HUES64 (cell line): ENCODE measurements around the gene CABP1.
A peak's percentile ranks its signal among the peaks of the same experiment; 100 is the strongest.
"Not testable (repeated sequence)": the region's sequence is repeated elsewhere in the genome, so short reads cannot be mapped to it uniquely, and the experiment has no call there.

ENCODE experiments used
- H3K27ac ChIP-seq: 2 replicates; pipeline ENCODE4 v1.7.0; 2013; ENCODE audit warnings: low read depth, low read length, inconsistent platforms
- H3K27me3 ChIP-seq: 2 replicates; pipeline ENCODE4 v1.6.1; 2013; ENCODE audit warnings: mild to moderate bottlenecking, low read length; ENCODE audit not compliant: insufficient read depth
- H3K36me3 ChIP-seq: 2 replicates; pipeline ENCODE4 v1.6.1; 2013; ENCODE audit warnings: mild to moderate bottlenecking, low read length; ENCODE audit not compliant: insufficient read depth
- H3K4me1 ChIP-seq: 2 replicates; pipeline ENCODE4 v1.6.1; 2013; ENCODE audit warnings: mild to moderate bottlenecking, low read length, moderate library complexity; ENCODE audit not compliant: insufficient read depth
- H3K4me3 ChIP-seq: 2 replicates; pipeline ENCODE4 v1.5.1; 2013; ENCODE audit warnings: mild to moderate bottlenecking, low read length, moderate library complexity
- H3K9ac ChIP-seq: 2 replicates; pipeline ENCODE4 v1.6.1; 2013; ENCODE audit warnings: mild to moderate bottlenecking, low read depth, low read length
- H3K9me3 ChIP-seq: 2 replicates; pipeline ENCODE4 v1.6.1; 2013; ENCODE audit warnings: low read depth, low read length; ENCODE audit not compliant: insufficient read depth
- WGBS: fragments of 150-250, 120-280 bp; methylation state at CpG from one replicate; pipeline ENCODE4 v1.1.7; 2013; ENCODE audit warnings: missing lambda C conversion rate; 5-methylcytosine and 5-hydroxymethylcytosine counted together

CABP1 gene

DNA sequence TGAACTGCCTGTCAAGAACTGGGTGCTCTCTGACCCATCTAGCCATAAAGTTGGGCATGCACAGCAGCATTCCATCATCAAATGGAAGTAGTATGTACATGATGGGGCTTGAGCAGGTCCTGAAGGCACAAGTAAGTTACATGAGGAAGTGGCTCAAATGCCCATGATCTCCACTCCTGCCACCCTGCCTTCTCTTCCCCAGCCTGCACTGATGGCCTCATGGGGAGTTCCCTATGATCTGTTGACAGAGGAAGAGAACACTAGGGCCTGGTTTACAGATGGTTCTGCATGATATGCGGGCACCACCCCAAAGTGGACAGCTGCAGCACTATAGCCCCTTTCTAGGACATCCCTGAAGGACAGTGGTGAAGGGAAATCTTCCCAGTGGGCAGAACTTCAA is 28.9 kb upstream of the CABP1 start:
- 89% methylated on average over 1 of the region's 1 CpG for WGBS
- H3K4me1 ChIP-seq, H3K9ac ChIP-seq, H3K4me3 ChIP-seq, H3K27me3 ChIP-seq, H3K9me3 ChIP-seq, H3K36me3 ChIP-seq, H3K27ac ChIP-seq: not testable (repeated sequence)

DNA sequence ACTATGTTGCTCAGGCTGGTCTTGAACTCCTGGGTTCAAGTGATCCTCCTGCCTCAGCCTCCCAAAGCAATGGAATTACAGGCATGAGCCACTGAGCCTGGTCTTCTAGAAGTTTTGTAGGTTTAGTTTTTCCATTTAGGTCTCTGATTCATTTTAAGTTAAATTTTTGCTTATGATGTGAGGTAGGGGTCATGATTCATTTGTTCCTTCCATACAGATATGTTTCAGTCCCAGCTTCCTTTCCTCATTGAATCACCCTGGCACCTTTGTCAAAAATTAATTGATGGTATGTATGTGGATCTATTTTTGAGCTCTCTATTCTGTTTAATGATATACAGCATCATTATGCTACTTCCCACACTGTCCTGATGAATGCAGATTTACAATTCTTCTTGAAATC is 25.6 kb upstream of the CABP1 start:
- no peaks in the 10 kb centered on the region for H3K36me3 ChIP-seq
- no peaks in the 10 kb centered on the region for H3K9me3 ChIP-seq
- no peak overlapping the region for H3K4me3 ChIP-seq

DNA sequence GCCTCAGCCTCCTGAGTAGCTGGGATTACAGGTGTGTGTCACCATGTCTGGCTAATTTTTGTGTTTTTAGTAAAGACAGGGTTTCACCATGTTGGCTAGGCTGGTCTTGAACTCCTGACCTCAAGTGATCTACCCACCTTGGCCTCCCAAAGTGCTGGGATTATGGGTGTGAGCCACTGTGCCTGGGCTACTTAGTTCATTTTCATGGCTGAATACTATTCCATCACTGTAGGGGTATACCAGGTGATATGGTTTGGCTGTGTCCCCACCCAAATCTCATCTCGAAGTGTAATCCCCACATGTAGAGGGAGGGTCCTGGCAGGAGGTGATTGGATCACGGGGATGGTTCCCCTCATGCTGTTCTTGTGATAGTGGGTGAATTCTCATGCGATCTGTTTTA is 23.2 kb upstream of the CABP1 start:
- not testable (repeated sequence) for H3K36me3 ChIP-seq, H3K27ac ChIP-seq, H3K9ac ChIP-seq, H3K27me3 ChIP-seq, H3K4me3 ChIP-seq, H3K9me3 ChIP-seq
- peaks cover 10% of the 10 kb centered on the region; the same call in 1 of the 2 replicates for H3K4me1 ChIP-seq
- WGBS: 94% methylated on average over 3 of the region's 3 CpGs

More for the DNA sequence above, 25.6 kb upstream of the CABP1 start:
- H3K9ac ChIP-seq: no peak overlapping the region
- H3K4me1 ChIP-seq: peaks cover 10% of the 10 kb centered on the region; the same call in 1 of the 2 replicates
- H3K27me3 ChIP-seq: no peaks in the 10 kb centered on the region
- no peak overlapping the region for H3K27ac ChIP-seq

DNA sequence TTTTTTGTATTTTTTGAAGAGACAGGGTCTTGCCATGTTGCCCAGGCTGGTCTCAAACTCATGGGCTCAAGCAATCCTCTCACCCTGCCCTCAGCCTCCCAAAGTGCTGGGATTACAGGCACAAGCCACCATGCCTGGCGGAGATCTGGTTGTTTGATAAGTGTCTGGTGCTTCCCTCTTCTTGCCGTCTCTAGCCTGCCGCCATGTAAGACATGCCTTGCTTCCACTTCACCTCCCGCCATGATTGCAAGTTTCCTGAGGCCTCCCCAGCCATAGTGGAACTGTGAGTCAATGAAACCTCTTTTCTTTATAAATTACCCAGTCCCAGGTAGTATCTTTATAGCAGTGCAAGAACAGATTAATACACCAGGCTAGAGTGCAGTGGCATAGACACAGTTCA is 22.7 kb upstream of the CABP1 start:
- H3K9me3 ChIP-seq, H3K4me3 ChIP-seq, H3K9ac ChIP-seq, H3K36me3 ChIP-seq, H3K27ac ChIP-seq, H3K27me3 ChIP-seq: not testable (repeated sequence)
- WGBS: 95% methylated on average over 4 of the region's 4 CpGs
- H3K4me1 ChIP-seq: peaks cover 10% of the 10 kb centered on the region; the same call in 1 of the 2 replicates

DNA sequence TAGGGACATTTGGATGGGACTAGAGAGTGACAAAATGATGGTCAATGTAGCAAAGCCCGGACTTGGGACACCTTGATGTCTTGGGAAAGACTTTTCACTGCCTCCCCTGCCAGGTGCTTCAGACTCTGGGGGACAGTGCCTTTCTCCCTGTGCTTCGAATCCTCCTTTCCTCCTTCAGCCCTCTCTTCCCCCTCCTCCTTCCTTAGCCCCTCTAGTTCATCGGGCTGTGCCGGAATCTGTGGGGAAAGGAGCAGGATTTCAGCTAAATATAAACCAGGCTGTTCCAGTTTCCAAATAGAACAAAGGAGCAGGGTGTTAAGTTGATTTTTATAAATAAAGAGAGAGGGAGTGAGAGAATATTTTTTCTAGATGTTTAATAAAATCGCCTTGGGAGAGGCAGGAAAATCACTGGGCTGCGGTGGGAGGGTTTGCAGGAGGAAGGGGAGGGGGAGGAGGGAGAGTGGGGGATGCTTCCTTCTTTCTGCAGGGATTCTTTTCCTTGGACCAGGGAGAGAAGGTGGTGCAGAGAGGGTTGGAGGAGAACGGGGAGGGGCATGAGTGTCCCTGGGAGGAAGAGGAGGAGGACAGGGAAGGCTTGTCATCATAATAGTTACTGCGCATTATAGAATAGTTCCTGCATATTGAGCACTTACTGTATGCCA is 21.3 kb upstream of the CABP1 start:
- WGBS: 39% methylated on average over 7 of the region's 8 CpGs
- H3K27ac ChIP-seq: no peak overlapping the region
- H3K36me3 ChIP-seq: no peaks in the 10 kb centered on the region
- H3K4me3 ChIP-seq: peak overlapping the region; percentile 32
- no peaks in the 10 kb centered on the region for H3K27me3 ChIP-seq
- no peaks in the 10 kb centered on the region for H3K9me3 ChIP-seq
- H3K9ac ChIP-seq: no peak overlapping the region
- H3K4me1 ChIP-seq: peaks cover 10% of the 10 kb centered on the region; the same call in 1 of the 2 replicates

DNA sequence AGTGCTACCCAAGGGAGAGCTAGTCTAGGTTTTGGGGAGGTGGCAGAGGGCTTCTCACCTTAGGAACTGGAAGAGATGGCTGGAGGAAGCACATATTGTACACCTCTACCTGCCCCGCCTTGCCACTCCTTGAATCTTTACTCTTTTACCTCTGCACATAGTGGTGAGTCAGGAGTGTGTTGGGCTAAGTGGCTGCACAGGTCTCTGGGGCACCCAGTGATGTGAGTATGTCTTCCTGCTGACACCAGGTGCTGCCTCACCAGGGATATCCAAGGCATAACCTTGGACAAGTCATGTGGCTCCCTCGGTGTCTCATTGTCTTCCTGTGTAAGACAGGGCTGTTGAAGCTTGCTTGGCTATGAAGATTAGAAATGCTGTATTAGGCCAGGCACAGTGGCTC is 19.8 kb upstream of the CABP1 start:
- Histone ChIP-seq H3K27me3 (no peaks in the 10 kb centered on the region), H3K4me3 (no peak overlapping the region), H3K36me3 (no peaks in the 10 kb centered on the region), H3K27ac (no peak overlapping the region), H3K9me3 (no peaks in the 10 kb centered on the region), H3K9ac (no peak overlapping the region), H3K4me1 (peaks cover 10% of the 10 kb centered on the region; the same call in 1 of the 2 replicates)
- WGBS: 91% methylated on average over 1 of the region's 2 CpGs

DNA sequence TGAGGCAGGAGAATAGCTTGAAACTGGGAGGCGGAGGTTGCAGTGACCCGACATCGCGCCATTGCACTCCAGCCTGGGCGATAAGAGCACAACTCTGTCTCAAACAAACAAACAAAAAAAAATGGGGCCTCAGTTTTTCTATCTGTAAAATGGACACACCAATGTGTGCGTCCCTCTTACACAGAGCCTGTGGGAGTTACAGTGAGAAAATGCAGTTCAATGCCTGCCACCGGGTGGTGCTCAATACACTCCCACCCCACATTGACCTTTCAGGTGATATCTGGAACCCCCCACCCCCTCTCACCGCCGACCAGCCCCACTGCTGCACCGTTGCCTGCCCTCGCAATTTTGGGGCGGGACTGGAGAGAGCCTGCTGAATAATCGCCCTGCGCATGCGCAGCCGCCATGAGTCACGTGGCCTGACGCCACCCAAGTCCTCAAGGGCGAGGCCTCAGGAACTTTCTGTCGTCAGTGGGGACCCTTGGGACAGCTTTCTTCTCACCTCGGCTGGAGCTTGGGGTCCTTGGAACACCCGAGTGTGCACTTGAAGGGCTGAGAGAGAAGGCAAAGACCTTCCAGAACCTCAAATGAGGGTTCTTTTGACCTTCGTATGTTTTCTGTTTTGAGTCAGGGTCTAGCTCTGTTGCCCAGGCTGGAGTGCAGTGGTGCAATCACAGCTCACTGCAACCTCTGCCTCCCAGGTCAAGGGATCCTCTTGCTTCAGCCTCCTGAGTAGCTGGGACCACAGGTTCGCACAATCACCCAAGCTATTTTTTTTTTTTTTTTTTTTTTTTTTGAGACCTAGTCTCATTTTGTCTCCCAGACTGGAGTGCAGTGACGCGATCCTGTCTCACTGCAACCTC is 14.6 kb upstream of the CABP1 start:
- Histone ChIP-seq H3K4me1 (no peaks in the 10 kb centered on the region), H3K36me3 (no peaks in the 10 kb centered on the region), H3K27me3 (no peaks in the 10 kb centered on the region), H3K9me3 (no peaks in the 10 kb centered on the region), H3K9ac (no peak overlapping the region), H3K4me3 (no peak overlapping the region), H3K27ac (no peak overlapping the region)
- WGBS: 90% methylated on average over 26 of the region's 26 CpGs

- no peak overlapping the region for H3K27ac ChIP-seq
- H3K4me3 ChIP-seq: no peak overlapping the region
- no peaks in the 10 kb centered on the region for H3K9me3 ChIP-seq
- no peaks in the 10 kb centered on the region for H3K27me3 ChIP-seq
- no peaks in the 10 kb centered on the region for H3K4me1 ChIP-seq
- no peak overlapping the region for H3K9ac ChIP-seq
- WGBS: 29% methylated on average over 4 of the region's 4 CpGs
- H3K36me3 ChIP-seq: no peaks in the 10 kb centered on the region
Observed at GRCh38 chr12:120628919-120629318, 11.5 kb upstream of the CABP1 start.

- Histone ChIP-seq H3K36me3 (no peaks in the 10 kb centered on the region), H3K4me3 (no peak overlapping the region), H3K9me3 (no peaks in the 10 kb centered on the region), H3K27me3 (no peaks in the 10 kb centered on the region), H3K9ac (no peak overlapping the region), H3K27ac (no peak overlapping the region), H3K4me1 (no peaks in the 10 kb centered on the region)
- 93% methylated on average over 15 of the region's 15 CpGs for WGBS
Observed at GRCh38 chr12:120630104-120630892, 10.1 kb upstream of the CABP1 start.

DNA sequence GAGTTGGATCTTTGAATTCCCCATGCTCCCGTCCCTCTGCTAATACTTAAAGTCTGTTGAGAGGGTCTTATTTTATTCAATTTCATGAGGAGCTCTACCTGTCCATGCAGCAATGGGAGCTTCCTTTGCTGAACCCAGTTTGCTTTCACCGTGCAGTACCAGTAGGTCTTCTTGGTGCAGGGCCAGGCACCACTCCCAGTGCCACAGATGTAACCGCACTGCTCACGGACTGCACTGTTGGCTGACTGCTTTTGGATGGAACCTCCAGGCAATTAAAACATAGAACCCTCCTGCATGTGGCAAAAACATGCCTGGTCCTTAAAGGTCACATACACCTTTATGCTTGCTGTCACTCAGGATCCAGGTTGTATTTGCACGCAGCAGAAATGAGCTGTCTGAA is 9.3 kb upstream of the CABP1 start:
- 56% methylated on average over 5 of the region's 5 CpGs for WGBS
- H3K27me3 ChIP-seq: no peaks in the 10 kb centered on the region

More for the DNA sequence above, 9.3 kb upstream of the CABP1 start:
- H3K4me3 ChIP-seq: no peak overlapping the region
- no peaks in the 10 kb centered on the region for H3K4me1 ChIP-seq
- no peaks in the 10 kb centered on the region for H3K36me3 ChIP-seq
- H3K9ac ChIP-seq: no peak overlapping the region
- no peaks in the 10 kb centered on the region for H3K9me3 ChIP-seq
- H3K27ac ChIP-seq: no peak overlapping the region
